ENCODE measurements around the gene JAML.

Gene JAML

DNA sequence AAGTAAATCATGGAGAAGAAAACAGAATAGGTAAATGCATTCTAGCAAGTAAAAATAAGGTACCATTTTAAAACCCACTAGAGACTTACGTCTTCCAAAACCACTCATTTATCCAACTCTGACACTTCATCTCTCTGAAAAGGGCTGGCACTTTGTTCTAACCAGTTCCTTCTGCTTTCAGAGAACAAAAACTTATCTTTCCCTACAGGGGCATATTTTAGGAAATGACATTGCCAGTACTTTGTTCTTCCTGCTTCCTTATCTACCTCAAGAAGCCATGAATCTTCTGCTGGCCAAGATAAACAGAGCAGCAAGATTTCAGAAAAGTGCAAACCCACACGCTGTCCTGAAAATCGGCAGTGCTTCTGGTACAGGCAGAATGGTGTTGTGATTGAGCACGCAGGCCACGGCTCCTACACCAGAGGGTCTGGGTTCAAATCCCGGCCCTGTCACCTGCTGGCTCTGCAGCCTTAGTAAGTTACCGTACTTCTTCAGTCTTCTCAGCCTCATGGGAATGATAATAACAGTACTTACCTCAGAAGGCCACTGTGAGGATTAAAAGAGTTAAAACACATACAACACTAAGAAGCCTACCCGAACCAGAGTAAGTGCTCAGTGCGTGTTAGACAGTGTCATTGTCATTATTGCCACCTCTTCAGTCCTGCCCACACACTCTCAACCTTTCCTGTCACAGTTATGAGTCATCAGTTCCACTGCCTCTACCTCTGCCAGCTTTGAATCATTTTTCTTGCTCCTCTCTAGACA, 16.4 kb upstream of the JAML start:
- no peak overlapping the region for H3K4me3 ChIP-seq (ENCODE audit: low read depth, low read length)

DNA sequence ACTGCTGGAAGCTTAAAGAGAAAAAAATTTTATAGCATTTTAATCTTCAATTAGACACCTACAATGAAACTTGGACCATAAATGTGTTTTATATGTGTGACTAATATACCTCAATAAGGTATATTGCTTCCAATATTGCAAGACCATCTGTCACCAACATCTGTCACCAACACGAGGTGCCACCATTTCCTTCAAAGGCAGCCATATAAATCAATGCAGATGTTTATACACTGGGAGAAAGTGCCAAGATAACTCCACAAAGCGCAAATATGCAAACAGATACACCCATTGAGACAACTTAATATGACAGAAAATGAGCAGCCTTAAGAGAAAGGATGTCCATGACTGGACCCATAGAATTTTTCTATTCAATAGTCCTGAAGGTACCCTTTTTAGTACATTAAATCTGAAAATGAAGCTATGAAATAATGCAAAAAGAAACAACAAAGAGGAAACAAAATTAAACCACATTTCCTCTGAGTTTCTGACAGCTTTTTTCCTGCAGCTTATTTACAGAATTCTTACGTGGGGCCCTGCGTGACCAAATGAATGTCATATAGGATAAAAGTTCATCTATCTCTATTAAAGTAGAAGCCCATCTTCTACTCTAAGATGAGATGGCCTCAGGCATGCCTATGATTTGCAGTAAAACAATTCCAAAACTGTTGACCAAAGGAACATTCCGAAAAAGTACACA, 14.8 kb upstream of the JAML start:
- no peak overlapping the region for H3K4me3 ChIP-seq (ENCODE audit: low read depth, low read length)

DNA sequence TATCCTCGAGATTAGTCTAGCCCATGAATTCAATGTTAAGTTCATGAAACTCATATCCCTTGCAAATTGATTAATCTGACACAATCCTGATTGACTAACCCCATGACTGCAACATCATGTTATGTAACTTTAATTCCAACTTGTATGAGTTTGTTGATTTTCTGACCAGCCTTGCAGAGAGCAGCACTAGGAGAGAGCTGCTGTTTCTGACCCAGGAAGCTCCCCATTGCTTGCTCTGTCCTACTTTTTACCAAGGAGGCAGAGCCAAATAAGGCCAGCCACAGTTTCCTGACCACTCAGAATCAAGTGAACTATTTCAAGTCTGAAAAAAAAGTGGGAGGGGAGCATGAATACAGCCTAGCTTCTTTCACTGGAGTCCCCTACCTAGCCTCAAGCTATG, 14.1 kb upstream of the JAML start:
- no peak overlapping the region for H3K4me3 ChIP-seq (ENCODE audit: low read depth, low read length)

DNA sequence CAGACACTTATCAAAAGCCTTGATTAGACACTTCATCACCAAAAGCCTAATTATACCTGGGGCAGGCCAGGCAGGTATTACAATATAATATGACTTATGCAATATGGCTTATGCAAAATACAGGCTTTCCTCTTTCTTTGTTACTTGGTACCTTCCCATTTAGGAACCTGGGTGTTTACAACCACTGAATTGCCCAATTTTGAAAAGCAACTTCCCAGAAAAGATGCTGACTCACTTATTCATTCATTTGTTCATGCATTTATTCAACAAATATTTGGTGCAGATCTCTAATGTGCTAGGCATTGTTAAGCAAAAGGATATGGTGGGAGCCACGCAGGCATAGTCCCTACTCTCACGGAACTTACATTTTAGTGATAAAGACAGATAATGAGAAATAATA, 13.6 kb upstream of the JAML start:
- H3K4me3 ChIP-seq (ENCODE audit: low read depth, low read length), result no peak overlapping the region

DNA sequence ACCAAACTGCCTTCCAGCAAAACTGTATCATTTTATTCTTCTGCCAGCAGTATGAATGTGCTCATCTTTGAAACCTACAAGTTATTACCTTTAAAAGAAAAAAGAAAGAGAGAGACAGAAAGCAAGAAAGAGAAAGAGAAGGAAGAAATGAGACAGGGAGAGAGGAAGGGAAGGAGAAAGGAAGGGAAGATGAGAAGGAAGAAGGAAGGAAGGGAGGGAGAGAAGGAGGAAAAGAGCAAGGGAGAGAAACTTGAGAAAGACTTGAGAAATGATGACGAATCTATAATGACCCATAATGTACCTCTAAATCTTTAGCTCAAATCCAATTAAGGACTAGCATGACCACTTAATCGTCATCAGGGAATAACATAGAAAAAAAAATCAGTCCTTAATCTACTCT, 11.4 kb upstream of the JAML start:
- no peak overlapping the region for H3K4me3 ChIP-seq (ENCODE audit: low read depth, low read length)

DNA sequence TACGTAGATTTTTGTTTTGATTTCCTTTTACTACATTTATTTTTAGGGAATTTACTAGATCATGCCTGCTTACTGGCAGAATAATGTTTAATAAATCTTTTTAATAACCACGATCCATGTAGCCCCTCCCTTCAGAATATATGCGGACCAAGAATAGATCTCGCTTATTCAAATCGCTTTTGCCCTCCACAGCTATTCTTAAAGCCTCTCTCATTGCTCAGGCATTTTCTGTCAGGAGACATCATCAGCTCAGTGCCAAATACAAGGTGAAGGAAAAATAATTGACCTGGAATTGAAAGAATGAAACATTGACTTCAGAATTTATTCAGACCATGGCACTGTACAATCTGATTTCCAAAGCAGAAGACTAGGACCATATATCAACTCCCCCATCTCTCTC, 10.0 kb upstream of the JAML start:
- no peak overlapping the region for H3K4me3 ChIP-seq (ENCODE audit: low read depth, low read length)

DNA sequence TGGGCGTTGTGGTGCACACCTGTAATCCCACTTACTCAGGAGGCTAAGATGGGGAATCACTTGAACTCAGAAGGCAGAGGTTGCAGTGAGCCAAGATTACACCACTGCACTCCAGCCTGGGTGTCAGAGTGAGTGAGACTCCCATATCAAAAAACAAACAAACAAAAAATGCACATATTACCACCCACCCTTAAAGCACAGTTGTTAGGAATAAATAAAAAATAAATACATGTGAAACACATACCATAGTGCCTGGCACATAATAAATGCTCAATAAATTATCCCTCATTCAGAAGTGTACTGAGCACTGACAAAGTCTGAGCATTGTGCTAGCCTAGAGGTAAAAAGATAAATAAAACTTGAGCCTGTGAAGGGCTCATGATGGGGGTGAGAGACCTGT, 9.0 kb upstream of the JAML start:
- H3K4me3 ChIP-seq (ENCODE audit: low read depth, low read length), result no peak overlapping the region

DNA sequence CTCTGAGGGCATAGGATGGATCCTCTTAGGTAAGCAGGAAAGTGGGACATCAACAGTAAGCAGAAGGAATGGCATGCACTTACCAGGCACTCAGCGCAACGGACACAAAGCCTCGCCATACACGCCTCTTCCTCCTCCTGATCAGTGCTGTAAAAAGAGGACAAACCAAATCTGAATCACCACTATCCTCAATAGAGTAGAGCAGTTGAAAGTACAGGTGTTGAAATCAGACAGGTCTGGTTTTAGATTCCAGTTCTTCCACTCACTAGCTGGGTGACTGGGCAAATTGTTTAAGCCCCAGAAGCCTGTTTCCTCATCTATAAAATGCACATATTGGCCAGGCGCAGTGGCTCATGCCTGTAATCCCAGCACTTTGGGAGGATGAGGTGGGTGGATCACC, 8.6 kb upstream of the JAML start:
- H3K4me3 ChIP-seq (ENCODE audit: low read depth, low read length), result no peak overlapping the region

DNA sequence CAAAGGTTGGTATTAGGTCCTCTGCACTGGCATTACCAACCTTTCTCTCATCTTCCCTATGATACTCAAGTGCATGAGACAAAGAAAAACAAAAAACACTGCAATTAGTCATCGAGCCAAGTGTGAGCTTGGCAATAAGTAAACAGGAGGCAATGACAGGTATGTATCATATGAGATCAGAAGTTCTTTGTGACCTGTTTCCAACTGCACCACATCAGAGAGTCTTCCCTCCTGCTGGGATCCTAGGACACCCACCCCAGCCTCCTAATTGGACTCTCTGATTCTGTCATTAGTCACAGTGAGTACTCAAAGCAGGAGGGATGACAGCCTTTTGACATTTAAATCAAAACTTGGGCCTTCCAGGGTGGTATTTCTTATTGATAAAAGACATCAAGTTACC, 7.8 kb upstream of the JAML start:
- no peak overlapping the region for H3K4me3 ChIP-seq (ENCODE audit: low read depth, low read length)

DNA sequence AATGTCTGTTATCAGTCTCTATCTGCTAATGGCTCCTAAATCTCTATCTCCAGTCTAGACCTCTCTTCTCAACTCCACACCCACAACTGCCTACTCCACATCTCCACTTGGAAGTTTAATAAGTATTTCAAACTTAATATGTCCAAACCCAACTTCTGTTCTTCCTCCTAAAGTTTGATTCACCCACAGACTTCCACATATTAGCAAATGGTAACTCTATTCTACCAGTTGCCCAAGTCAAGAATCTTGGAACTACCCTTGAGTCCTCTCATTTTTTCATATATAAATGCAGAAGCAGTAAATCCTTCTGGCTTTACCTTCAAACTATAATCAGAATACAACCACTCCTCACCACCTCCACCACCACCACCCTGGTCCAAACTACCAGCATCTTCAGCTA, 6.7 kb upstream of the JAML start:
- no peak overlapping the region for H3K4me3 ChIP-seq (ENCODE audit: low read depth, low read length)

DNA sequence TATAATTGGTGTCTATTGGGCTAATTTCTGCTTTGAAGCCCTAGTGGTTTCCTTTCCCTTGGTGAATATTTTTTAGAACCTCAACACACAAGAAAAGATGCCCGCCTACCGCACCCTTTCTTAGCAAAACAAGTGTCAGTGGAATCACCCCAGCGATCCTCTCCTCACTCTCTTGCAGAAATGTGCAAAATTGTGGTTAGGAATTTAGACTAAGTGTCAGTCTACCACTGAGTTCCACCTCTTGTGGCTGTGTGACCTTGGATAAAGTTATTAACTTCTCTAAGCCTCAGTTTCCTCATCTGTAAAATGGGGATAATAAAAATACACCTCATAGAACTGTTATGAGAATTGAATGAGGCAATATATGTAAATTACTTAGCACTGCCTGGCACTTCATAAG, 5.3 kb upstream of the JAML start:
- no peak overlapping the region for H3K4me3 ChIP-seq (ENCODE audit: low read depth, low read length)

DNA sequence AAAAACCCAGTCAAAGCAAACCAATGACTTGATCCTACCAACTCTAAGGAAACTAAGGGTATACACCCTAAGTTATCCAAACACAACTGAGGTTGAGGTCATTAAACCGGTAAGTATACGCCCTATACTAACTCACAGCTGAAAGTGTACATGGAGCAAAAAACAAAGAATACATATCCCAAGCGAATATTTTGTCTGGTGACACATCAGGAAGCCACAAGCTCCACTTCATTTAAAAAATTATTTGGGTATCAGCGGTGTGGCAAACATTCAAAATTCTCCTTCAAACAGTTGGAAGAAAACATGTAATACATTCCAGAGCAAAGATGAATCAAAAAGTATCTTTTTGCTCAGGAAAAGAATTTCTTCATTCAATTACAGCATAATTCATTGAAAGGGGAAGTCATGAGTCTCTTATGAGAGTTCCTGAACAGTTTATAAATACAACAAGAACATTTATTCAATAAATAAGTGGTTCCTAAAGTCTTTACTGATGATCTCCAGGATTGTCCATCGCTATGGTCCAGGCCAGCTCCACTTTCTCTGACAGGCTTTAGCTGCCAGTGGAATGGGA, 4.5 kb upstream of the JAML start:
- no peak overlapping the region for H3K4me3 ChIP-seq (ENCODE audit: low read depth, low read length)

DNA sequence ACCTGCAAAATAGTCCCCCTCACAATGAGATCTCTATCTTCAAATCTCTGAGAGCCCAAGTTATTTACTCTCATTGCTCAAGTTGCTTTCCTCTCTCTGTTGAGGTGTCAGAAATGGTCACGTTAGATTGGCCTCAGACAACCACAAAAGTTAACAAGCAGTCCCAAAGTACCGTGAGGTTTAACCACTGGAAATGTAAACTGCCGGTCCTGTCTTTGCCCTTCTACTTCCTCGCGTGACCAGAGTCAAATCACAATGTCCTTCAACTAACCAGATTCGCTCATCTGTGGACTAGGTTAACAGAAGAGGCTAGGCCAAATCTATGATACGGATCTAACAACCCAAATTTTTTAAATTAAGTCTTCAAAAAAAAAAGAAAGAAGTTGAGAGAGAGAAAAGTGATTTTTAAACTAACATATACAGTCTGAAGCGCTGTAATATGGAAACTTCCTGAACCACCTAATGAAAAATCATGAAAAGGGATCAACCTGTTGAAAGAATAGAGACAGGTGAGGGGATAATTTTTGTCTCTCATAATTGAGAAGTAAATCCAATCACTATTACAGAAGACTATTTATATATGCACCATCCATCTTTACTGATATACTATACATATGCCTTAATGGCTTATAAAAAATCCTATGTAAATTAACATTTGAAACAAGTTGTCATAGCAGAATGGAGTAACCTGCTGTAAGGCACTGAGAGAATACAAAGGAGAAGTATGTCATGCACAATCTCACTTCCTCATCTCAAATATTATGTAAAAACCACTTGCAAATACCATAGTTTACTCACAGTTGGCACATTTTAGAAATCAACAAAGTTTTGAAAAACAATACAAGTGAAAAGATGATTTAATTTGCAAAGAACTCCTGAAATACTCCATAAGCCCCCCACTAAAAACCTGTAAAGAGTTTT, 3.3 kb upstream of the JAML start:
- no peak overlapping the region for H3K4me3 ChIP-seq (ENCODE audit: low read depth, low read length)

DNA sequence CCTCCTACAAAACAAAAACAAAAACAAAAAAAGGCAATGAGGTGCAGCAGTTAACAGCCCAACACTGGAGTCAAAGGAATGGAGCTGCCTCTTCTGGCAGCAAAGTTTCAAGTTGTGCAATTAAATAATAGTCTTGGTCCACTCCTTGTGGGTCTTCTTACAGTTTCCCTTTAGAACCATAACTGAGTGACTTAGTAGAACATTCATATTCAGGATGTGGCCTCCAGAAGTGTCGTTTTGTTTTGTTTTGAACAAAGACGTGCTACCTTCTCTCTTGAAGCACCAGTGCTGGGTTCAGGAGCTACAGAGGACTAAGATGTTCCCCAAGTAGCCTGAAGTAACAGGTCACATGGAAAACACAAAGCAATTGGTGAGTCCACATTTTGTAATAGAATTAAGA, 2.0 kb upstream of the JAML start:
- H3K4me3 ChIP-seq (ENCODE audit: low read depth, low read length), result no peak overlapping the region

DNA sequence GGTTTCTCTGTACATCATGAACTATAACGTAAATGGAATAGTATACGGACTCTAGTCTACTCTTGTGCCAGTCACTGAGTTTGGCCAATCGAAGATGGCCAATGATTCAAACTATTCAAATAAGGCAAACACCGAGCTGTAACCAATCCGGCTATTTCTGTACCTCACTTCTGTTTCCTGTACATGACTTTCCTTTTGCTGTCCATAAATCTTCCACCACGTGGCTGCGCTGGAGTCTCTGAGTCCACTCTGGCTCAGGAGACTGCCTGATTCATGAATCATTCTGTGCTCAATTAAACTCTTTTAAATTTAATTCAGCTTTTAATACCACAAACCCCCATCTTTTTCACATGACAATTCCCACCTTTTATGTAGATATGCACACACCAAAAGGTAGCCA, 1.5 kb upstream of the JAML start:
- no peak overlapping the region for H3K4me3 ChIP-seq (ENCODE audit: low read depth, low read length)

DNA sequence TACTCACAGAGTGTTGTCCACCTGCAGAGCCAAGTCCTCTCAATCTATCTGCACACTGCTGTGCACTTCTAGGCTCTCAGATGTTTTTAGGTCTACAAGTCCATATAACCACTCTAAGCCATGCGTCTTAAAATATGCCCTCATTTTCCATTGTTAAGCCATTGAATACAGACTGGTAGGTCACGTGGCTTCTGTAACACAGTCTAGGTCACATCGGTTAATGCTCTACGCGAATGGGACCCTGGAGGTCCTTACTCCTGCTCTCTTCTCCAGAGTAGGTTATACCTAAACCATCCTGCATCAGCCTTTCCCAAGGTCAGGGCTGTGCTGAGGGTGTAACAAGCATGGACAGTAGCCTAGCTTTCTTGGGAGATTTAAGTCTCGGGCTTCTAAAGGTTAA, 819 bp downstream of the JAML start:
- H3K4me3 ChIP-seq (ENCODE audit: low read depth, low read length), result no peak overlapping the region

DNA sequence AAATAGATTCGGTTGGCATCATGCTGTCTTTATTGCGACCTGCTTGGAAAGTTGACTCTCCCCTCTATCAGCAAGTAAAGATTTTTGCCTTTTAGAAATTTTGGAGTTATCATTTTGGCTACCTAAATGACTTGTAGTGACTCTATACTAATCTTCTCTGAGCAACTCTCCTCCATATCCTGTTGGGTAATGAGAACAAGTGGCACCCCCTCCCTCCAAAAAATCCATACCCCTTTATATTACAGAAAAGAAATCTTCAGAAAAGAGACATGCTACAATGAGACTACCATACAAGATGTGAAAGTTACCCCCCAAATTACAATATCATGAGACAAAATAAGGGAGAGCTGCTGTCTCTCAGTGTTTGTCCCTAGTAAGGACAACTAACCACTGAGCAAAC, 1.2 kb downstream of the JAML start:
- H3K4me3 ChIP-seq (ENCODE audit: low read depth, low read length), result no peak overlapping the region

DNA sequence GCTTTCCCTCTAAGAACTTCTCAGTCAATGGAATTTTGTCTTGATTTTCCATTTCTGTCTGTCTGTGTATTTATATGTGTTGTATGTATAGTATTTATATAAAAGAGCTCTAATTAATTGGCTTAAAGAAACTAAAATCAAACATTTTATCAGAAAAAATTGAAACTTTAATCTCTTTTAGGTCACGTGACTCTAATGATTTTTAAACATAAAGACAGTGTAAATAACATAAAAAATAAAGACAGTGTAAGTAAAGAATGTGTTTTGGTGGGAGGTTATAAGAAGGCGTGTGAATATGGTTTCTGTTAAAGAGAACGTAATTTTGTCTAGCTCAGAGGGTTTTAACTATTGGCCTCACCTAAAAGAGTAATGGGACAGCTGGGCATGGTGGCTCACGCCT, 2.4 kb downstream of the JAML start:
- H3K4me3 ChIP-seq (ENCODE audit: low read depth, low read length), result no peak overlapping the region

DNA sequence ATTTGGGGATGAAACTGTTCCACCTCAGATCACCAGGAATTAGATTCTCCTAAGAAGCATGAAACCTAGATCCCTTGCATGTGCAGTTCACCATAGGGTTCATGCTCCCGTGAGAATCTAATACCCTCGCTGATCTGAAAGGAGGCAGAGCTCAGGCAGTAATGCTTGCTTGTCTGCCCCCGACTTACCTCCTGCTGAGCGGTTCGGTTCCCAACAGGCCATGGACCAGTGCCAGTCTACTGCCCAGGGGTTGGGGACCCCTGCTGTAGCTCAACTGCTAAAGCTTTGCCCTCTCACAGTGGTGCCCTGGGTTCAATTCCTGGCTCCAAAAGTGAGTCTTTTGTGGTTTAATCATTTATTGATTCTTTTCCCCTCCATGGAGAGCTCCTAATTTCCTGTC, 3.4 kb downstream of the JAML start:
- H3K4me3 ChIP-seq (ENCODE audit: low read depth, low read length), result no peak overlapping the region

DNA sequence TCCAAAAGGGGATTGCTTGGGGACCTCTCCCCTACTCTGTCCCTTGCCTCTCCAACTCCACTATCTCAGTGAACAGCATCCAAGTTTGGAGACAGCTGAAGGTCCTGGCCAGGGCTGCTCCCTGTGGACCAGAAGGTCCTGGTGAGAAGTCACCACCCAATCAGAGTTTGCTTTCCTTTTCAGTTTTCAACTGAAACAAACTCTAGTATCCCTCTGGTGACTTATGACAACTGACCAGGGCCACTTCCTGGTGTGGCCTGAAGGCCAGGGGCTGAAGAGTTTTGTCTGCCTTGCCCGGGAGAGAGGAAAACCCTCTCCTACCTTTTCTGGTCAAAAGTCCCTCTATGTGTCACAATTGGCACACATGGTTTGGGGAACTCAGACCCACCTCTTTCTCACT, 5.1 kb downstream of the JAML start:
- no peak overlapping the region for H3K4me3 ChIP-seq (ENCODE audit: low read depth, low read length)

DNA sequence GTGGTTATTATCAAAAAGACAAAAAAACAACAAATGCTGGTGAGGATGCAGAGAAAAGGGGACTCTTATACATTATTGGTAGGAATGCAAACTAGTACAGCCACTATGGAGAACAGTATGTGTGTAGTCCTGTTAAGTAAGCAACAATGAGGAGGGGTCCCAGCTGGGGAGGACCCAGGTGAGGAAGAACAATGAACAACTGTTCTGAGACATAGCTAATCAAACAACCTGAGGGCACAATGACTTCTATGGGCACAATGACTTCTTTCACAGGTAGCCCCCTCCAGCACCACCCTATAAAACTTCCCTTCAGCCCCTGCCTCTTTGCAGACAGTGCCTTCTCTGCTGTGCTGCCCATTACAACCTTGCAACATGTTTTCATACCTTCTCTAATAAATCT, 5.6 kb downstream of the JAML start:
- H3K4me3 ChIP-seq (ENCODE audit: low read depth, low read length), result no peak overlapping the region

All from iPS-11a (cell line).